SU-DHL-6 (cell line): ENCODE results near the gene GOLGA6B.

Experiments
- H2AFZ ChIP-seq: fragments of 200-600 bp; sonication (generic); 2 replicates; pipeline ENCODE4 v1.6.1; 2014; ENCODE audit warnings: low read depth, mild to moderate bottlenecking, moderate library complexity, mixed read lengths, antibody characterized with exemption, low read length; ENCODE audit not compliant: severe bottlenecking
- H3F3A ChIP-seq: fragments of 200-600 bp; shearing (Covaris generic); 2 replicates; pipeline ENCODE4 v1.6.0; 2016; ENCODE audit warnings: antibody characterized with exemption, mild to moderate bottlenecking; ENCODE audit not compliant: insufficient read depth
- H3K27ac ChIP-seq: fragments of 200-600 bp; sonication (generic); 2 replicates; pipeline ENCODE4 v1.5.1; 2016; ENCODE audit warnings: low read depth, mild to moderate bottlenecking, low read length, moderate library complexity, mixed read lengths
- H3K27me3 ChIP-seq: fragments of 200-600 bp; sonication (generic), shearing (Covaris generic); 2 replicates; pipeline ENCODE4 v1.6.0; 2014; ENCODE audit warnings: mild to moderate bottlenecking, low read length
- H3K36me3 ChIP-seq: fragments of 200-600 bp; sonication (generic); 2 replicates; pipeline ENCODE4 v1.6.1; 2014; ENCODE audit warnings: mild to moderate bottlenecking, low read length, mixed read lengths
- H3K4me2 ChIP-seq: fragments of 300-600, 200-600 bp; shearing (Covaris generic), sonication (generic); 2 replicates; pipeline ENCODE4 v1.6.0; 2014; ENCODE audit warnings: low read length, low read depth, mild to moderate bottlenecking; ENCODE audit not compliant: poor library complexity, severe bottlenecking
- H3K4me3 ChIP-seq: fragments of 200-600 bp; sonication (generic); 2 replicates; pipeline ENCODE4 v1.5.1; 2014; ENCODE audit warnings: antibody characterized with exemption, low read length, mild to moderate bottlenecking, mixed read lengths; ENCODE audit not compliant: insufficient read depth, poor library complexity, severe bottlenecking
- H3K79me2 ChIP-seq: fragments of 200-600 bp; sonication (generic); 2 replicates; pipeline ENCODE4 v1.6.1; 2014; ENCODE audit warnings: mild to moderate bottlenecking, low read length, moderate library complexity; ENCODE audit not compliant: insufficient read depth
- H3K9ac ChIP-seq: fragments of 200-600 bp; sonication (generic); 2 replicates; pipeline ENCODE4 v1.7.0; 2014; ENCODE audit warnings: mild to moderate bottlenecking, low read length
- H3K9me2 ChIP-seq: fragments of 200-600 bp; sonication (generic); replicated peaks from 2 replicates; pipeline ENCODE4 v1.6.1; 2014; ENCODE audit warnings: low read length; ENCODE audit not compliant: insufficient read depth
- H3K9me3 ChIP-seq: fragments of 200-600 bp; sonication (generic); 2 replicates; pipeline ENCODE4 v1.6.1; 2014; ENCODE audit warnings: low read length, mixed read lengths; ENCODE audit not compliant: insufficient read depth
- H4K20me1 ChIP-seq: fragments of 200-600 bp; sonication (generic); 2 replicates; pipeline ENCODE4 v1.6.1; 2014; ENCODE audit warnings: low read depth, mild to moderate bottlenecking, antibody characterized with exemption, low read length, moderate library complexity, mixed read lengths
- CTCF ChIP-seq: fragments of 200-600 bp; sonication (generic); IDR thresholded peaks from one replicate; pipeline ENCODE4 v1.5.1; 2017; ENCODE audit warnings: antibody characterized with exemption, mild to moderate bottlenecking, low read length, moderate library complexity; ENCODE audit not compliant: insufficient read depth, poor library complexity, severe bottlenecking
- EZH2phosphoT487 ChIP-seq: fragments of 200-600 bp; sonication (generic), shearing (Covaris generic); conservative IDR thresholded peaks from 2 replicates; pipeline ENCODE4 v1.6.1; 2018; ENCODE audit warnings: mild to moderate bottlenecking, antibody characterized with exemption, low read length, moderate library complexity, mixed read lengths

Gene GOLGA6B

GRCh38 chr15:72671525-72671924, 17.0 kb downstream of the GOLGA6B start:
- Histone ChIP-seq H3K9me2 (no peaks in the 10 kb centered on the region), H3F3A (no peaks in the 10 kb centered on the region), H3K4me2 (no peak overlapping the region), H3K36me3 (no peaks in the 10 kb centered on the region), H3K9me3 (no peaks in the 10 kb centered on the region), H3K79me2 (no peaks in the 10 kb centered on the region), H2AFZ (no peak overlapping the region), H3K9ac (no peak overlapping the region), H3K27ac (no peak overlapping the region), H4K20me1 (no peaks in the 10 kb centered on the region), H3K27me3 (no peaks in the 10 kb centered on the region), H3K4me3 (no peak overlapping the region)
- TF ChIP-seq CTCF (no peak), EZH2phosphoT487 (no peak)

- Histone ChIP-seq H2AFZ (no peak overlapping the region), H3K4me2 (no peak overlapping the region), H3K4me3 (no peak overlapping the region), H3K79me2 (no peaks in the 10 kb centered on the region), H3K36me3 (no peaks in the 10 kb centered on the region), H3K9ac (no peak overlapping the region), H3K27me3 (no peaks in the 10 kb centered on the region), H3K9me3 (no peaks in the 10 kb centered on the region), H3K9me2 (no peaks in the 10 kb centered on the region), H3F3A (no peaks in the 10 kb centered on the region), H4K20me1 (no peaks in the 10 kb centered on the region), H3K27ac (no peak overlapping the region)
- TF ChIP-seq CTCF (no peak), EZH2phosphoT487 (no peak)
These were observed 22.3 kb downstream of the GOLGA6B start for GRCh38 chr15:72676838-72677237.

- no peak overlapping the region for H3K27ac ChIP-seq
- no peak overlapping the region for H2AFZ ChIP-seq
- no peaks in the 10 kb centered on the region for H3K9me2 ChIP-seq
- no peak overlapping the region for H3K4me3 ChIP-seq
- no peaks in the 10 kb centered on the region for H3K9me3 ChIP-seq
- H4K20me1 ChIP-seq, result no peaks in the 10 kb centered on the region
- no peaks in the 10 kb centered on the region for H3K36me3 ChIP-seq
- no peaks in the 10 kb centered on the region for H3K79me2 ChIP-seq
- no peaks in the 10 kb centered on the region for H3F3A ChIP-seq
- H3K27me3 ChIP-seq, result no peaks in the 10 kb centered on the region
- TF ChIP-seq EZH2phosphoT487 (no peak), CTCF (no peak)
- no peak overlapping the region for H3K4me2 ChIP-seq
- H3K9ac ChIP-seq, result no peak overlapping the region
These were observed 26.4 kb downstream of the GOLGA6B start for GRCh38 chr15:72680931-72681330.
